NT2/D1 (cell line): ENCODE measurements around the gene ZFP57.

ENCODE experiments used
- DNase-seq: peaks from one replicate; pipeline ENCODE4 v3.0.0-alpha.2; 2011; ENCODE audit warnings: low read depth, low spot score
- H3K27me3 ChIP-seq: 2 replicates; pipeline ENCODE4 v1.6.0; 2011; ENCODE audit warnings: mild to moderate bottlenecking; ENCODE audit not compliant: insufficient read length, insufficient read depth
- H3K36me3 ChIP-seq: 2 replicates; pipeline ENCODE4 v1.6.1; 2011; ENCODE audit warnings: mild to moderate bottlenecking, low read length, mixed read lengths; ENCODE audit not compliant: insufficient read depth, insufficient read length
- H3K4me1 ChIP-seq: 2 replicates; pipeline ENCODE4 v1.5.1; 2011; ENCODE audit not compliant: insufficient read depth, insufficient read length
- H3K4me3 ChIP-seq: 2 replicates; pipeline ENCODE4 v1.5.1; 2011; ENCODE audit warnings: low read depth; ENCODE audit not compliant: insufficient read length
- H3K9ac ChIP-seq: 2 replicates; pipeline ENCODE4 v1.6.0; 2011; ENCODE audit warnings: low read depth; ENCODE audit not compliant: insufficient read length
- H3K9me3 ChIP-seq: 2 replicates; pipeline ENCODE4 v1.5.1; 2011; ENCODE audit warnings: mild to moderate bottlenecking, low read length; ENCODE audit not compliant: insufficient read depth
- SUZ12 ChIP-seq: IDR thresholded peaks from 2 replicates; pipeline ENCODE4 v1.6.1; 2011; ENCODE audit not compliant: insufficient read length, insufficient read depth; ENCODE audit errors: extremely low read depth
- YY1 ChIP-seq: IDR thresholded peaks from 2 replicates; pipeline ENCODE4 v1.6.1; 2011; ENCODE audit not compliant: insufficient read length, insufficient read depth
- ZNF274 ChIP-seq: IDR thresholded peaks from 2 replicates; pipeline ENCODE4 v1.6.1; 2011; ENCODE audit warnings: mild to moderate bottlenecking, low read depth, low read length

ZFP57 gene

GRCh38 chr6:29652198-29652584, 28.8 kb downstream of the ZFP57 start:
- Histone ChIP-seq H3K9ac (no peak overlapping the region), H3K9me3 (no peaks in the 10 kb centered on the region), H3K27me3 (no peaks in the 10 kb centered on the region), H3K4me1 (peaks cover 10% of the 10 kb centered on the region), H3K4me3 (no peak overlapping the region), H3K36me3 (no peaks in the 10 kb centered on the region)
- TF ChIP-seq ZNF274 (no peak), YY1 (no peak), SUZ12 (no peak)
- no peak for DNase-seq

- no peak for DNase-seq
- Histone ChIP-seq H3K36me3 (no peaks in the 10 kb centered on the region), H3K27me3 (no peaks in the 10 kb centered on the region), H3K4me1 (peaks cover 6% of the 10 kb centered on the region), H3K9me3 (no peaks in the 10 kb centered on the region), H3K9ac (no peak overlapping the region), H3K4me3 (no peak overlapping the region)
- no peak for TF ChIP-seq ZNF274
- TF ChIP-seq SUZ12: no peak
- no peak for TF ChIP-seq YY1
Observed at GRCh38 chr6:29651413-29652197, 29.3 kb downstream of the ZFP57 start.

- Histone ChIP-seq H3K36me3 (no peaks in the 10 kb centered on the region), H3K4me3 (peak overlapping the region; percentile 31), H3K9ac (peak overlapping the region; percentile 62), H3K27me3 (no peaks in the 10 kb centered on the region), H3K9me3 (no peaks in the 10 kb centered on the region), H3K4me1 (peaks cover 2% of the 10 kb centered on the region)
- DNase-seq: peak; percentile 95
- TF ChIP-seq YY1: peak; percentile 66
- TF ChIP-seq SUZ12: no peak
Observed at GRCh38 chr6:29649701-29650673, 31.0 kb downstream of the ZFP57 start.

- Histone ChIP-seq H3K9me3 (no peaks in the 10 kb centered on the region), H3K27me3 (no peaks in the 10 kb centered on the region), H3K36me3 (no peaks in the 10 kb centered on the region), H3K4me1 (peaks cover 2% of the 10 kb centered on the region), H3K9ac (no peak overlapping the region), H3K4me3 (no peak overlapping the region)
- no peak for TF ChIP-seq SUZ12
- TF ChIP-seq ZNF274: no peak
- TF ChIP-seq YY1: no peak
- DNase-seq: no peak
Observed at GRCh38 chr6:29647927-29648642, 32.9 kb downstream of the ZFP57 start.

GRCh38 chr6:29641430-29642148, 39.4 kb downstream of the ZFP57 start:
- no peak overlapping the region for H3K4me3 ChIP-seq
- H3K36me3 ChIP-seq: no peaks in the 10 kb centered on the region
- H3K27me3 ChIP-seq: no peaks in the 10 kb centered on the region
- H3K9ac ChIP-seq: no peak overlapping the region
- TF ChIP-seq YY1: no peak
- TF ChIP-seq ZNF274: no peak
- TF ChIP-seq SUZ12: no peak
- no peak for DNase-seq
- no peaks in the 10 kb centered on the region for H3K4me1 ChIP-seq
- H3K9me3 ChIP-seq: no peaks in the 10 kb centered on the region

- H3K4me1 ChIP-seq: no peaks in the 10 kb centered on the region
- TF ChIP-seq YY1 (no peak), SUZ12 (no peak), ZNF274 (no peak)
- no peak overlapping the region for H3K4me3 ChIP-seq
- H3K27me3 ChIP-seq: no peaks in the 10 kb centered on the region
- H3K9ac ChIP-seq: no peak overlapping the region
- no peaks in the 10 kb centered on the region for H3K36me3 ChIP-seq
- DNase-seq: no peak
- H3K9me3 ChIP-seq: no peaks in the 10 kb centered on the region
Observed at GRCh38 chr6:29637247-29637646, 43.7 kb downstream of the ZFP57 start.

GRCh38 chr6:29633534-29633905, 47.4 kb downstream of the ZFP57 start:
- H3K4me1 ChIP-seq: peaks cover 3% of the 10 kb centered on the region
- H3K36me3 ChIP-seq: peaks cover 6% of the 10 kb centered on the region
- no peak for TF ChIP-seq YY1
- TF ChIP-seq SUZ12: no peak
- no peak for DNase-seq
- H3K9me3 ChIP-seq: no peaks in the 10 kb centered on the region
- peak overlapping the region; percentile 50 for H3K4me3 ChIP-seq
- peak overlapping the region; percentile 92 for H3K9ac ChIP-seq
- H3K27me3 ChIP-seq: no peaks in the 10 kb centered on the region
